GM18520 (cell line): ENCODE results near the gene SCGB1A1.

Experiments used
- ATAC-seq: cut with Tn5 transposase; IDR thresholded peaks from one replicate; pipeline ENCODE4 v1.9.1; 2021; ENCODE audit not compliant: unreplicated experiment

The SCGB1A1 gene

GRCh38 chr11:62398011-62398994 is 20.5 kb upstream of the SCGB1A1 start:
- no peak for ATAC-seq

- no peak for ATAC-seq
Measured at GRCh38 chr11:62399172-62399877, 19.5 kb upstream of the SCGB1A1 start.

GRCh38 chr11:62399878-62400266 is 19.0 kb upstream of the SCGB1A1 start:
- ATAC-seq, result no peak

GRCh38 chr11:62400281-62400680 is 18.6 kb upstream of the SCGB1A1 start:
- ATAC-seq, result no peak

GRCh38 chr11:62400760-62401159 is 18.1 kb upstream of the SCGB1A1 start:
- no peak for ATAC-seq

- ATAC-seq, result no peak
Measured at GRCh38 chr11:62401356-62401755, 17.5 kb upstream of the SCGB1A1 start.

- no peak for ATAC-seq
Measured at GRCh38 chr11:62401811-62402210, 17.0 kb upstream of the SCGB1A1 start.

- ATAC-seq, result no peak
Measured at GRCh38 chr11:62402226-62402959, 16.4 kb upstream of the SCGB1A1 start.

- ATAC-seq, result no peak
Measured at GRCh38 chr11:62402960-62403730, 15.7 kb upstream of the SCGB1A1 start.

- no peak for ATAC-seq
Measured at GRCh38 chr11:62404435-62404834, 14.4 kb upstream of the SCGB1A1 start.

- ATAC-seq, result no peak
Measured at GRCh38 chr11:62404901-62405300, 13.9 kb upstream of the SCGB1A1 start.

GRCh38 chr11:62406034-62406433 is 12.8 kb upstream of the SCGB1A1 start:
- no peak for ATAC-seq

- no peak for ATAC-seq
Measured at GRCh38 chr11:62409831-62410230, 9.0 kb upstream of the SCGB1A1 start.

- no peak for ATAC-seq
Measured at GRCh38 chr11:62410972-62411371, 7.9 kb upstream of the SCGB1A1 start.

GRCh38 chr11:62411524-62411923 is 7.3 kb upstream of the SCGB1A1 start:
- no peak for ATAC-seq

- ATAC-seq, result no peak
Measured at GRCh38 chr11:62413060-62413696, 5.7 kb upstream of the SCGB1A1 start.

GRCh38 chr11:62416596-62416995 is 2.2 kb upstream of the SCGB1A1 start:
- ATAC-seq, result no peak

GRCh38 chr11:62418136-62418535 is 697 bp upstream of the SCGB1A1 start:
- no peak for ATAC-seq

- ATAC-seq, result no peak
Measured at GRCh38 chr11:62419314-62419929, 589 bp downstream of the SCGB1A1 start.

- no peak for ATAC-seq
Measured at GRCh38 chr11:62419943-62420342, 1.1 kb downstream of the SCGB1A1 start.
